ENCODE results near the gene KCNMA1.

The KCNMA1 gene

GRCh38 chr10:77165445-77166208 lies 472.0 kb downstream of the KCNMA1 start:
- peak; percentile 86 for DNase-seq (ENCODE audit: low read depth, low spot score)

GRCh38 chr10:77164616-77165311 lies 472.8 kb downstream of the KCNMA1 start:
- peak; percentile 36 for DNase-seq (ENCODE audit: low read depth, low spot score)

- peak; percentile 86 for DNase-seq (ENCODE audit: low read depth, low spot score)
Observed at GRCh38 chr10:77163670-77164348, 473.8 kb downstream of the KCNMA1 start.

GRCh38 chr10:77162697-77163096 lies 474.9 kb downstream of the KCNMA1 start:
- DNase-seq (ENCODE audit: low read depth, low spot score), result no peak

GRCh38 chr10:77160679-77161078 lies 476.9 kb downstream of the KCNMA1 start:
- DNase-seq (ENCODE audit: low read depth, low spot score), result peak; percentile 68

GRCh38 chr10:77159538-77160110 lies 478.0 kb downstream of the KCNMA1 start:
- DNase-seq (ENCODE audit: low read depth, low spot score), result peak; percentile 92

- no peak for DNase-seq (ENCODE audit: low read depth, low spot score)
Observed at GRCh38 chr10:77158666-77159065, 478.9 kb downstream of the KCNMA1 start.

- peak; percentile 70 for DNase-seq (ENCODE audit: low read depth, low spot score)
Observed at GRCh38 chr10:77157248-77158019, 480.2 kb downstream of the KCNMA1 start.

GRCh38 chr10:77156406-77156879 lies 481.2 kb downstream of the KCNMA1 start:
- DNase-seq (ENCODE audit: low read depth, low spot score), result peak; percentile 80

GRCh38 chr10:77152256-77152655 lies 485.4 kb downstream of the KCNMA1 start:
- no peak for DNase-seq (ENCODE audit: low read depth, low spot score)

- no peak for DNase-seq (ENCODE audit: low read depth, low spot score)
Observed at GRCh38 chr10:77151408-77151807, 486.2 kb downstream of the KCNMA1 start.

- no peak for DNase-seq (ENCODE audit: low read depth, low spot score)
Observed at GRCh38 chr10:77149706-77150105, 487.9 kb downstream of the KCNMA1 start.

GRCh38 chr10:77149001-77149400 lies 488.6 kb downstream of the KCNMA1 start:
- DNase-seq (ENCODE audit: low read depth, low spot score), result no peak

GRCh38 chr10:77147871-77148270 lies 489.7 kb downstream of the KCNMA1 start:
- no peak for DNase-seq (ENCODE audit: low read depth, low spot score)

- DNase-seq (ENCODE audit: low read depth, low spot score), result no peak
Observed at GRCh38 chr10:77146712-77147336, 490.8 kb downstream of the KCNMA1 start.

GRCh38 chr10:77144656-77145055 lies 493.0 kb downstream of the KCNMA1 start:
- no peak for DNase-seq (ENCODE audit: low read depth, low spot score)

- no peak for DNase-seq (ENCODE audit: low read depth, low spot score)
Observed at GRCh38 chr10:77139252-77140160, 498.1 kb downstream of the KCNMA1 start.

- no peak for DNase-seq (ENCODE audit: low read depth, low spot score)
Observed at GRCh38 chr10:77138541-77138940, 499.1 kb downstream of the KCNMA1 start.

GRCh38 chr10:77135555-77135954 lies 502.1 kb downstream of the KCNMA1 start:
- no peak for DNase-seq (ENCODE audit: low read depth, low spot score)

- DNase-seq (ENCODE audit: low read depth, low spot score), result peak; percentile 37
Observed at GRCh38 chr10:77131214-77131613, 506.4 kb downstream of the KCNMA1 start.

All from astrocyte of the hippocampus (primary cell).